CD4-positive, alpha-beta T cell treated with Interleukin-21 for 1 hour (primary cell): Measurements from ENCODE around the gene JMJD7.

ENCODE experiments used
- DNase-seq: peaks from one replicate; pipeline ENCODE4 v3.0.0-alpha.2; 2020

JMJD7 gene

DNA sequence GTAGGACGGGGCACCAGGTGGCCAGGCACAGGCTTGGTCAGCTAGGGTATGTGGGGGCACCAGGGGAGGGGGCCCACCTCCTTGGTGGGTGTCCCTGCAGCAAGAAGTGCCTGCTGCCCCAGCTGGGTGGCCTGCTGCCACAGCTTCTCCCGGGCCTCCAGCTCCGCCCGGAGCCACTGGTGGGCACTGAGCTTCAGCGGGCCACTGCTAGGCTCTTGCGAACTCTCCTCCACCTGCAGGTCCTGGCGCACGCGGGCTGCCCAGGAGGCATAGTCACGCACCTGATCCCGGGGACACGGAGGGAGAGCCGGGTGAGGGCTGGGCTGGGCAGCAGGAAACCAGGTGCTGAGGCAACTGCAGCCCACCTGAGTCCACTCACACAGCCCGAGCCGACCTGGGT lies 40.4 kb downstream of the JMJD7 start:
- DNase-seq = no peak

DNA sequence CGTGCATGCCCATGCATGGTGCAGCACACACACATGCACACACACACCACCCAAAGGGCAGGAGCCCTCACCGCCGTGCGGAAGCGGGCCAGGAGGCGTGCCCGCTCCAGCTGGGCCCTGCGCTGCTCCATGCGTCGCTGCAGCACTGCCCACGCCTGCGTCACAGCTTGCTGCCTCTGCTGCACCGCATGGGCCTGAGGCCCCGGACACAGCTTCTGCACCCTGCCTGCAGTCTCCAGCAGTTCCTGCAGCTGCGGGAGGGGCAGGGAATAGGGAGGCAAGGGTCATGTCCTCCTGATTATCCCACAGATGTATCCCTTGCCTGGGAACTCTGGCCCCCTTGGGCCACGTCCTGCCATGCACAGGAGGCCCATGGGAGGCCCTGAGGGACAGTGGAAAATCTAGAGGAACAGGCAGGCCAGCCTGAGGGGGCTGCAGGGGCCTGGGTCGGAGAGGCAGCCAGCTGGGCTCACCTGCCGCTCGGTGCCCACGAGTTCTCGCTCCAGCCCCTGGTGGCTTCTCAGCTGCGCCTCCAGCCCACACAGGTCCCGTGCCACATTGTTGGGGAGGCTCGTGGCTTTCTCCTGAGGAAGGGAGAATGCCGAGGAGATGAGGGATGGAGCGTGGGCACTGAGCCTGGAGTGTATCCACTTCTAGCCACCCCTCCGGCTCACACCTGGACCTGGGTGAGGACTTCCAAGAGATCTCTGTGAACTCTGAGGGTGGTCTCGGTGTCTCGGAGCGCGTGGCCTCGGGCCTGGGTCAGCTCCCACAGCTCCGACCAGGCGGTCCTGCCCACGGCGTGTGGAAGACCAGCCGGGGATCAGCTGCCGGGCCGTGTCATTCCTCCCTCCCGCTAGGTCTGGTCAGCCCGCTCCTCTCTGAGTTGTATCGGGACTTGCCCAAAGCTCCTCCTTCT lies 42.1 kb downstream of the JMJD7 start:
- DNase-seq = no peak

DNA sequence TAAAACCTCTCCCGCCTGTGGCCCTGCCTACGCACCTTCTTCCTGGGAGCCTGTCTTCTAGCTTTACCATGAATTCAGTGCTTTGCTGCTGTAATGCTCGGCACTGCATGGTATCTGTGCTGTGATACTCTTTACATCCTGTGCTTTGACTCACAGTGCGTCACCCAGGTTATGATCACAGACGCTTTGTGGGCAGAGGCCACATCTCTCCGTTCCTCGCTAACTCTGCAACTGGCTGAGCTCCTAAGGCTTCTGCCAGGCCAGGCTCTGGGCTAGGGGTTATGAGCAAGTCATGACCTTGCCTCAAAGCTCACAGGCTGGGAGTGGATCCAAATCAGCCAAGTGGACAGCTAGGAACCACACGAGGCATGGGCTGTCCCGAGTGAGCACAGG lies 42.8 kb downstream of the JMJD7 start:
- peak; percentile 60 for DNase-seq

DNA sequence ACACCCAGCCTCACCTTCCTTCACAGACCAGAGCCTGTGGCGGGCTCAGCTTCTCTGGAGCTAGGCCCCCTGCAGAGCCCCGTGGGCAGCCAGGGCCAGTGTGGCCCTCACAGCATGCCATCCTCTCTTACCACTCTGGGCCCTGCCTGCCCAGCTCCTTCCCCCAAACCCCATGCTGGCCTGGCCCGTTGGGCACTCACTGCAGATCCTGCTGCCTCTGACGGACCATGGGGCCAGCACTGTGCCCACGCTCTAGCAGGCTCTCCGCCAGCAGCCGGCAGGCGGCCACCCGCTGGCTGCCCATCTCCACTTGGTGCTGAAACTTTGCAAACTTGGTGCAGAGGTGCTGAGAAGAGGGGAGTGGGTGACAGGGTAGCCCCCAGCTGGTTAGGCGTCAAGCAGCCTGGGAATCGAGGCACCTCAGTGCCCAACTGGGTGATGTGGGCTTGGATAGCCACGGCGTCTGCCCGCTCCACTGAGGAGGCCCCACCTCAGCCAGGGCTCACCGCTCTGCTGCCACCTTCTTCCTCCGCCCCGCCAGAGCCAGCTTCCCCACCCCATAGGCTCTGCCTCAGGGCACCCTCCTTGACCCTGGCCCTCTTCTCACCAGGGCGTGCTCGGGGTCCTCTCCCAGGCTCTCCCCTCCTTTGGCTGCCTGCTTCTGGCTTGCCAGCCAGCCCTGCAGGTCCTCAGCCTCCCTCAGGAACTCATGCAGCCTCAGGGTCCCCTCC lies 43.4 kb downstream of the JMJD7 start:
- DNase-seq = no peak

DNA sequence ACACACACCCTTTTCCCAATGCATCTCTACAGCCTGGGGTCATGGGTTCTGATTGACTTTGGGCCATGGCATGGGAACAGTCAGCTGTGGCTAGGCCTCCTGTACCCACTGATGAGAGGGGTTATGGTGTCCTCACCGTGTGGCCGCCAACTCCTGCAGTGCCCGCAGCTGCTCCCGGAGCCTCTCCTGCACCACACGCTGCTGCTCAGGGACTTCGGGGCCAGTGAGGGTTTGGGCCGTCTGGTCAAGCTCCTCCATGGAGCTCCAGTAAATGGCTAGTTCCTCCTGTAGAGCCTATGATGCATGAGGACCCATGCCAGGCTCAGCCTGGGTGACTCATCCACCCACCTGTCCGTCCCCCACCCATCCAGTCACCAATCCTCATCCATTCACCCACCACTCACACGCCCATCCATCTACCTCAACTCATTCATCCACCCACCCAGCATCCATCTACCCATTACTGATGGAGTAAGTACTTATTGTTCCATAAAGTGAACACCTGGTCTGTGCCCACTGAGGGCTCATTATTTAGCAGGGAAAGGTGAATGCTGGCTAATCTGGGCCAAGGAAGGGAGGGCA lies 44.4 kb downstream of the JMJD7 start:
- no peak for DNase-seq

GRCh38 chr15:41873711-41874110 lies 45.8 kb downstream of the JMJD7 start:
- no peak for DNase-seq

GRCh38 chr15:41874736-41875135 lies 46.8 kb downstream of the JMJD7 start:
- no peak for DNase-seq

DNA sequence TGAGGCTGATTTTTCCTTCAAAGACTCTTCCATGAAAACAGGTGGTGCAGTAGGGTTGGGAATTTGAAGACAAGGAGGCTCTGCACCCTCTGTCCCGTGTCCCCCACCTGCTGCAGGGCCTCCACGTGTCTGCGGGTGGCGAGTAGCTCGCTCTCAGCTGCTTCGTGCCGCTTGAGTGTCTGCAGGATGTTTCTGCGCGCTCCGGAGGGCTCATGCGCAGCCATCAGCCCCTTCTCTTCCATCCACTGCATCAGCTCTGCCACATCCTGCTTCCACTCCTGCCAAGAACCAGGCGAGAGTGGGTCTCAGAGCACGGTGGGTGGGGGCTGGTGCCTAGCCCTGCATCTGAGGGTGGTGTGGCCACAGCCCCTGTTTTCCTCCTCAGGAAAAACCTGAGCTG lies 48.1 kb downstream of the JMJD7 start:
- no peak for DNase-seq

GRCh38 chr15:41876689-41877088 lies 48.8 kb downstream of the JMJD7 start:
- DNase-seq = no peak

DNA sequence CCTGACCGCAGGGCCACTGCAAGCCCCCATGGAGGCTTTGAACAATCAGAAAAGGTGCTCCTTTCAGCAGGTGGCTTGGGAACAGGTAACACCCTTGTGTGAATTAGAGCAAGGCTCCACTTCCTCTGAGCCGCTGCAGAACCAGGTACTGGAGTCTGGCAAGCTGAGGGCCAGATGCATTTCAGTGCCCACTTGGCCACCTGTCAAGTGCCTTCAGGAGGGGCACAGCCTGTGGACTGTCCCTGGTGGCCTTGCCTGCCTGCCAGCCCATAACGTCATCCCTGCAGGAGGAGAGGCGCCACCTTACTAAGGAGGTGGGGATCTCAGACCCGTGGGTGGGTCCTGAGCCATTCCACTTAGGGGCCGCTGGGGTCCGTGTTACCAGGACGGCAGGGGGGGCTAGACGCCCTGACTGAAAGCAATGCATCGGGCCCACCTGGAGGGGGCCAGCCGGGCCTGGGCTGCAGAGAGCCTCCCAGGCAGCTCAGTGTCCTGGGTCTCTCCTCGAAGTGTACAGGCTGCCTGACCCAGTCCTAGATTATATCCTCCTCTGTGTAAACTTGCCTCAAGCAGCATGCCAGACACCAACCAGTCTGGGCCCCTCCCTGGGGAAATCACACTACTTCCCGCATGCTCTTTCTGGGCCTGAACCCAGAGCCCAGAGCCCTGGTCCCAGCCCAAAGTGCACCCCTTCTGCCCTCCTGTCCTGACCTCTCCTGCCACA lies 49.9 kb downstream of the JMJD7 start:
- DNase-seq = no peak

DNA sequence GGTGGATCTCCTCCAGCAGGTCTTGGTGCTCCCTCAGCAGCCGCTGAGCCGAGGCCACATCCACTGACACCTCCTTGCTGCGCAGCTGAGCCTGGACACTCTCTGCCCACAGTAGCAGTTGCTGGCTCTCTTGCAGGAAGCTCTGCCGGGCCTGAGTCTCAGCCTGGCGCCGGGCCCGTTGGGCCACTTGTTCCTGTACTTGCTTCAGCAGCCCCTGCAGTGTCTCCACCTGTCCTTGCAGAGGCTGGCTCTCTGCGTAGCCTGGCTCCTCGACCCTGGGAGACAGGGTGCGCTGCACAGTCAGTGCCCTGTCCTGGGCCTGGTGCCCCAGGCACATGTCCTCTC lies 50.4 kb downstream of the JMJD7 start:
- DNase-seq = no peak

DNA sequence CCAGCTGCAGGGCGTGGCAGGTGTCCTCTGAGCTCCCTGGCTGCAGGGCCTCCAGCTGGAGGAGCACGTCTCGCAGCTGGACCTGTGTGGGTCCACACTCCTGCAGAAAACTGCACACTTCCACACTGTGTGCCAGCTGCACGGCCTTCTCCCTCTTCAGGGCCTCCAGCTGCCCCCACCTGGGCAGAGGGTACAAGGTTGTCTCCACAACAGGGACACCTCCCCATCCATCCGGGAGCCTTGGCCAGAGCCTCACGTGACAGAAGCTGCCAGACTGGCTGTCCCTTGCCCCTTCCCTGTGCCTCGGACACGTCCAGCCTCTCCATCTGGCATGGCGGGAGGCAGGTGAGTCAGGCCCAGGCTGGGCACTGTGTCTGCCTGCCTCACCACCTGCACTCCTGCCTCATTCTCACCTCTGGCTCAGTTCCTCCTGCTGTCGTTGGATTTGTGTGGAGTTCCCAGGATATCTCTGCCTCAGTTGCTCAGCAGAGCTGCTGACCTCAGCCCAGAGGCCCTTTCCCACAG lies 51.5 kb downstream of the JMJD7 start:
- no peak for DNase-seq

- no peak for DNase-seq
Observed at GRCh38 chr15:41880156-41880877, 52.4 kb downstream of the JMJD7 start.

GRCh38 chr15:41881086-41881485 lies 53.2 kb downstream of the JMJD7 start:
- DNase-seq = no peak

- no peak for DNase-seq
Observed at GRCh38 chr15:41881550-41881919, 53.6 kb downstream of the JMJD7 start.

DNA sequence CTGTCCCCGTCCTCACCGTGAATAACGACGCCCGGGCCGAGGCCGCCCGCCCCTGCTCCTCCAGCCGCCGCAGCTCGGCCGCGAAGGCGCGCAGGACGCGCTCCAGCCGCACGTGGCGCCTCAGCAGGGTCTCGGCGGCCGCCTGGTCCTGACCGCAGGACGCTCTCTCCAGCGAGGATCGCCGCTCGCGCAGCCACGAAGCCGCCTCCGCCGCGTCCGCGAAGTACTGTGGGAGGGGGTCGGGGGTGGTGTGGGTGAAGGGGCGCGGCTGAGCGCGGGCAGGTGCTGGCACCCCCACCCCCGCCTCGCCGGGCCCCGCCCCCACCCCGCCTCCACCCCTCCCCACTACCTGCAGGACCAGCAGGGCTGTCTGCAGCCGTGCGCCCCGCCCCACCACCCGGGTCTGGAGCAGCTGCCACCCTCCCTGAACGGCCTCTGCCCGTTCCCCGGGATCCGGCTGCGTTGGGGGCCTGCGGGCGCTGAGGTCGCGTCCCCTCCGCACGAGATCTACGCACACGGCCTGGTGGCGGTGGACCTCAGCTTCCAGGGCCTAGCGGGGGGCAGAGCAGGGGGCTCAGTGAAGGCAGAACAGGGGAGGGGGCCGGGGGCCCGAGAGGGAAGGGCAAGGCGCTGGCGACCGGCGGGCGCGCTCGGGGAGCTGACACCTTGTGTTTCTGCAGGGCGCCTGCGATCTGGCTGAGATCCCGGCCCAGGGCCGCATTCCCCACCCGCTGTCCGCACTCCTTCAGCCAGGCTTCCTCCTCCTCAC lies 54.2 kb downstream of the JMJD7 start:
- DNase-seq = no peak

DNA sequence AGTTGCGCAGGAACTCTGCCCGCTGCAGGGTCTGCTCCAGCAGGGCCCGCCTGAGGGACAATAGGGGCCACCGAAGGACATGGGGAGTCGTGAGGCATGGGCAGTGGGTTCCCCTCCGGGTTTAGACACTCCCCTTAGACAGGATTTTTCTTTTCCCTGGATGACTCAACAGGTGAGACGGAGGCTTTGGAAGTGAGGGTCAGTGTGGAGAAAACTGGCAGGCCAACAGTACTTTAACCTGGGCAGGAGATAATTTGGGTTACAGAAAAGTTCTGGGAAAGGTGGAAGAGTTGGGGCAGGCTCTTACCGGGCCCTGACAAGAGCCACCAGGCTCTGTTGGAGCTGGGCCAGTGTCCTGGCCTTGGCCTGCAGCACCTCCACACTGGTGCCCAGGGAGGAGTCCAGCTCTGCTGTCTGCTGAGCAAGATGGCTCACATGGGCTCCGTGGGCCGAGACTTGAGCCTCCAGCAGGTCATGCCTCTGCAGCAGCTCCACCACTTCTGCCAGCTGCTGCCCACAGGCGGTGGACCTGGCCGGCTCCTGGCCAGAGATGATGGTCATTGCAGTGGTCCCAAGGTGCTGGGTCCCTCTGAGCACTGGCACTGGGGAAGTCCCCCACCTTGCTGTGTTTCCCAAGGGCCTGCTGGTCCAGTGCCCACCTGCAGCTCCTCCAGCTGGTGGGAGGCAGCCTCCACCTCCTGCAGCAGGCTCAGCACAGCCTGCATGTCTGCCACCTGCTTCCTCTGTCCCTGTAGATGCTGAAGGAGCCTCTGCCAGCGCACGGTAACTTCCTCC lies 55.0 kb downstream of the JMJD7 start:
- DNase-seq = no peak

- DNase-seq = no peak
Observed at GRCh38 chr15:41883484-41883825, 55.6 kb downstream of the JMJD7 start.

- DNase-seq = no peak
Observed at GRCh38 chr15:41884458-41884857, 56.6 kb downstream of the JMJD7 start.

DNA sequence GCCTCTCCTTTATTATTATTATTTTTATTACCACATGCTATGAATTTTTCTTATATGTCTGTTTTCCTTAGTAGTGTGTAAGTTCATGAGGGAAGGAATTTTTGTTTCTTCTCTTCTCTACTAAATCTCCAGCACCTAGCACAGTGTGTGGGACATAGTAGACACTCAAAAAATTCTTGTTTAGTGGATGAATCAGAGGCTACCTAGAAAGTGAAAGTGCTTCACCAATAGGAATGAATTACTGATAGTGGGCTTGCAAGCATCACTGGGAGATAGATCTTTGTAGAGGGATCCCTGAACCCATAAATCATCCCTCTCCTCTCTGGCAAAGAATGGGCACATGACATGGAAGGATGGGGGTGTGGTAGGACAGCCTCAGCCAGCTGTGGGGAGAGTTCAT lies 57.4 kb downstream of the JMJD7 start:
- DNase-seq = no peak

DNA sequence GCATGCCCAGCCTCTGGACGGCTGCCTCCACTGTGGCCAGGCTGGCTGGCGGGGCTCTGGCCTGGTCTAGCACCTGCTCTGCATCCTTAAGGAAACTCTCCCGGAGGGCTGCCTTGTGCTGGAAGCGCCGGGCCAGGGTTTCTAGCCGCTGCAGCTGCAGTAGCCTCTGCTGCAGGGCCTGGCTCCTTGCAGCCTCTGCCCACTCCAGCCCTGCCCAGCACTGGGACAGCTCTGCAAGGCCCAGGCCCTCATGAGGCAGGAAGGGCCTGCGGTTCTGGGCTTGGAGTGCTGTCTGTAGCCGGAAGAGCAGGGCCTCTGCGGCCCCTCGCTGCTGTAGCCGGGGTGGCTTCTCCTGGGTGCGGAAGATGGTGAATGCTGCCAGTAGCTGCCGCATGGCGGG lies 57.9 kb downstream of the JMJD7 start:
- no peak for DNase-seq
